ENCODE data around the gene FOXP3. TPM values are rescaled to one million over a fixed set of nuclear protein-coding genes. Genes with fewer than 3 reads are reported as not detected.

Gene FOXP3
- total RNA-seq, 4 donors from 2014 or later = not detected

DNA sequence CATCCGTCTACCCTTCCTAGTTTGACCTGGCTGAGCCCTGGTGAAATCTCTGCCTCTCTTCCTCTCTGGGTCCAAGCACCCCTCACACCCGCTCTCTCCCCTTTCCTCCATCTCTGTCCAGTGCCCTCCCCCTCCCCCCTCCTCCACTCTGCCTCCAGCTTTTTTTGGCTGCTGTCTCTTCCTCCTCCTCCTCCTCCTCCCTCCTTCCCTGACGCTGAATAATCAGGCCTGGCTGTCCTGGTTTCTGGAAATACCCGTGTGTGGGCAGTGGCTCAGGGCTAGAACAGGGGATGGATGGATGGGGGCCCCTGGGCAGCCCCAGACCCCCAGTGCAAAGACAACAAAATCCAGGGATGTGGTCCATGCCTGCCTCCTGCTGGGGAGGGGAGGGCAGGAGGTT is 59.8 kb downstream of the FOXP3 start:
- Histone ChIP-seq H3K27me3 (no peaks in the 10 kb centered on the region), H3K9me3 (no peaks in the 10 kb centered on the region), H3K4me3 (no peak overlapping the region), H3K36me3 (no peaks in the 10 kb centered on the region), H3K4me1 (no peaks in the 10 kb centered on the region), H3K27ac (no peak overlapping the region)
- no peak for DNase-seq
- no peak for TF ChIP-seq POLR2A (IDR thresholded peaks at IDR 0.05)
- TF ChIP-seq, protein P1, sequence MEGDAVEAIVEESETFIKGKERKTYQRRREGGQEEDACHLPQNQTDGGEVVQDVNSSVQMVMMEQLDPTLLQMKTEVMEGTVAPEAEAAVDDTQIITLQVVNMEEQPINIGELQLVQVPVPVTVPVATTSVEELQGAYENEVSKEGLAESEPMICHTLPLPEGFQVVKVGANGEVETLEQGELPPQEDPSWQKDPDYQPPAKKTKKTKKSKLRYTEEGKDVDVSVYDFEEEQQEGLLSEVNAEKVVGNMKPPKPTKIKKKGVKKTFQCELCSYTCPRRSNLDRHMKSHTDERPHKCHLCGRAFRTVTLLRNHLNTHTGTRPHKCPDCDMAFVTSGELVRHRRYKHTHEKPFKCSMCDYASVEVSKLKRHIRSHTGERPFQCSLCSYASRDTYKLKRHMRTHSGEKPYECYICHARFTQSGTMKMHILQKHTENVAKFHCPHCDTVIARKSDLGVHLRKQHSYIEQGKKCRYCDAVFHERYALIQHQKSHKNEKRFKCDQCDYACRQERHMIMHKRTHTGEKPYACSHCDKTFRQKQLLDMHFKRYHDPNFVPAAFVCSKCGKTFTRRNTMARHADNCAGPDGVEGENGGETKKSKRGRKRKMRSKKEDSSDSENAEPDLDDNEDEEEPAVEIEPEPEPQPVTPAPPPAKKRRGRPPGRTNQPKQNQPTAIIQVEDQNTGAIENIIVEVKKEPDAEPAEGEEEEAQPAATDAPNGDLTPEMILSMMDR (IDR thresholded peaks at IDR 0.05) = no peak
- intact Hi-C loops (cut with DNase I; ENCODE audit: low total_unique reads) = no loop called here

DNA sequence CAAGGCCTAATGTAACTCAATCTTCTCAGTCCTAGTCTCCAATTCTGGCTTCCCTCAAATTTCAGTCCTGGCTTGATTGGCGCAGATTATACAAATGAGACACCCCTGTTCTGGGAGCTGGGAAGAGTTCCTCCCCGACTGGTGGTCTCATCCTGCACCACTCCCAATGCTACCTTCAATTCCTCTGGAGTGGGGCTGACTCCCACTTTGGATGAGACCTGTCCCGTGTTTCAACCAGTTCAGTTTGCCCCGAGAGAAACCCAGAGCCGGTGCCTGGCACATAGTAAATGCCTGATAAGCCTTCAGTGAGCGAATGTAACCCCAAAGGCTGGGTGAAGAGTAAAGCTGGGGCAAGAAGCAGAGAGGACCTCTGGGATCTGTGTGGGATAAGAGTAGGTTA is 60.5 kb downstream of the FOXP3 start:
- no peak for DNase-seq
- no peaks in the 10 kb centered on the region for H3K36me3 ChIP-seq
- no peaks in the 10 kb centered on the region for H3K27me3 ChIP-seq
- no peaks in the 10 kb centered on the region for H3K9me3 ChIP-seq
- no peak for TF ChIP-seq POLR2A (IDR thresholded peaks at IDR 0.05)
- TF ChIP-seq, protein P1 (IDR thresholded peaks at IDR 0.05) = no peak
- no peaks in the 10 kb centered on the region for H3K4me1 ChIP-seq
- H3K27ac ChIP-seq = no peak overlapping the region
- no peak overlapping the region for H3K4me3 ChIP-seq
- intact Hi-C loops (cut with DNase I; ENCODE audit: low total_unique reads) = no loop called here

DNA sequence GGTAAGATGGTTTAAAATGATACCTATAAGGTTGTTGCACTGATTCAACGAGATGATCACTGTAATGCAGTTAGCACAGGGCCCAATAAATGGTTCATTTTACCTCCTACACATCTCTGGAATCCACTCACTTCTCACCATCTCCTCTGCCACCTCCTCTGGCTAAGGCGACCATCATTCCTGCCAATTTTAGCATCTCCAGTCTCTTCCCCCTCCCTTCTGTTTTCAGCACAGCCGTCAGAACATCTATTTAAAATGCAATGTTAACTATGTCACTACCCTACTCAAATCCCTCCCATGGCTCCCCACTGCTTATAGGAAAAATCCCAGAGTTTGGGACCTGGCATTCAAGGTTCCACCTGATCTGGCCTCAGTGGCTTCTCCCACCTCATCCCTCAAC is 61.0 kb downstream of the FOXP3 start:
- TF ChIP-seq POLR2A (IDR thresholded peaks at IDR 0.05) = no peak
- TF ChIP-seq, protein P1 (IDR thresholded peaks at IDR 0.05) = no peak
- DNase-seq = no peak
- Histone ChIP-seq H3K27ac (no peak overlapping the region), H3K4me1 (no peaks in the 10 kb centered on the region), H3K9me3 (no peaks in the 10 kb centered on the region), H3K4me3 (no peak overlapping the region), H3K36me3 (no peaks in the 10 kb centered on the region), H3K27me3 (no peaks in the 10 kb centered on the region)
- intact Hi-C loops (cut with DNase I; ENCODE audit: low total_unique reads) = no loop called here

- no peak overlapping the region for H3K27ac ChIP-seq
- H3K4me1 ChIP-seq = no peaks in the 10 kb centered on the region
- H3K9me3 ChIP-seq = no peaks in the 10 kb centered on the region
- no peak for TF ChIP-seq POLR2A (IDR thresholded peaks at IDR 0.05)
- TF ChIP-seq, protein P1 (IDR thresholded peaks at IDR 0.05) = no peak
- no peak overlapping the region for H3K4me3 ChIP-seq
- DNase-seq = no peak
- H3K36me3 ChIP-seq = no peaks in the 10 kb centered on the region
- intact Hi-C loops (cut with DNase I; ENCODE audit: low total_unique reads) = no loop called here
- H3K27me3 ChIP-seq = no peaks in the 10 kb centered on the region
Observed at GRCh38 chrX:49202022-49202421, 62.5 kb downstream of the FOXP3 start.

Other genes starting within 250 kb of the FOXP3 start
- 10 to 100 TPM; 16.7 to 75.0 (median 38.7) TPM for gene TFE3, start 221.4 kb downstream of the FOXP3 start, total RNA-seq
- 10 to 100 TPM in 1 of 4 donors, 1 to 10 TPM in 3; 2.0 to 12.0 (median 4.2) TPM for gene CCDC120, start 205.7 kb downstream of the FOXP3 start, total RNA-seq
- gene PRAF2, start 190.7 kb downstream of the FOXP3 start, total RNA-seq = 10 to 100 TPM in 2 of 4 donors, 1 to 10 TPM in 1, under 1 TPM in 1; 0.77 to 45.2 (median 23.8) TPM
- gene WDR45, start 184.8 kb downstream of the FOXP3 start, total RNA-seq = 10 to 100 TPM; 37.6 to 96.5 (median 58.7) TPM
- gene GPKOW, start 141.0 kb downstream of the FOXP3 start, total RNA-seq = 10 to 100 TPM in 2 of 4 donors, 1 to 10 TPM in 2; 5.6 to 22.0 (median 12.8) TPM
- 10 to 100 TPM in 1 of 4 donors, 1 to 10 TPM in 2, under 1 TPM in 1; 0.77 to 12.4 (median 5.2) TPM for gene MAGIX, start 102.0 kb downstream of the FOXP3 start, total RNA-seq
- gene PLP2, start 92.8 kb downstream of the FOXP3 start, total RNA-seq = 100 to 1,000 TPM in 1 of 4 donors, 10 to 100 TPM in 1, 1 to 10 TPM in 2; 2.6 to 171 (median 23.3) TPM
- 10 to 100 TPM; 14.2 to 17.6 (median 15.8) TPM for gene PRICKLE3, start 78.3 kb downstream of the FOXP3 start, total RNA-seq
- 1 to 10 TPM in 3 of 4 donors, not detected in 1; 2.0 to 4.4 (median 3.0) TPM for gene SYP, start 64.5 kb downstream of the FOXP3 start, total RNA-seq
- under 1 TPM in 2 of 4 donors, not detected in 2; 0.07 to 0.98 TPM for gene CACNA1F, start 31.4 kb downstream of the FOXP3 start, total RNA-seq
- 10 to 100 TPM in 2 of 4 donors, 1 to 10 TPM in 2; 1.0 to 15.3 (median 10.6) TPM for gene CCDC22, start 29.2 kb downstream of the FOXP3 start, total RNA-seq
- gene PPP1R3F, start 5.1 kb upstream of the FOXP3 start, total RNA-seq = 10 to 100 TPM in 1 of 4 donors, 1 to 10 TPM in 3; 3.3 to 16.5 (median 8.0) TPM
- not detected for gene GAGE10, start 38.9 kb upstream of the FOXP3 start, total RNA-seq
- gene GAGE12J, start 57.3 kb upstream of the FOXP3 start, total RNA-seq = not detected
- gene GAGE13, start 66.9 kb upstream of the FOXP3 start, total RNA-seq = not detected

All from uterus (tissue), 4 donors.